CD4-positive, alpha-beta T cell treated with Interleukin-17A for 4 hours (primary cell): ENCODE results near the gene SDHB.
A peak's percentile ranks its signal among the peaks of the same experiment; 100 is the strongest.

Source experiments
- DNase-seq: peaks from one replicate; pipeline ENCODE4 v3.0.0-alpha.2; 2020; ENCODE audit warnings: mixed read lengths

Gene SDHB

GRCh38 chr1:17053685-17054410 is at the start of gene SDHB:
SDHB (minus strand) TSS chr1:17054032; CDS start chr1:17054019, 13 bp downstream.
- peak; percentile 98 for DNase-seq

GRCh38 chr1:17102232-17102631 is 48.4 kb upstream of the SDHB start:
- no peak for DNase-seq

GRCh38 chr1:17101261-17101660 is 47.4 kb upstream of the SDHB start:
- DNase-seq: no peak

GRCh38 chr1:17099616-17100340 is 45.9 kb upstream of the SDHB start:
- DNase-seq: no peak

GRCh38 chr1:17098446-17099317 is 44.9 kb upstream of the SDHB start:
- DNase-seq: no peak

GRCh38 chr1:17097787-17098186 is 44.0 kb upstream of the SDHB start:
- DNase-seq: no peak

- DNase-seq: no peak
These were observed 43.3 kb upstream of the SDHB start for GRCh38 chr1:17097147-17097546.

- DNase-seq: no peak
These were observed 42.8 kb upstream of the SDHB start for GRCh38 chr1:17096584-17096983.

- DNase-seq: no peak
These were observed 41.3 kb upstream of the SDHB start for GRCh38 chr1:17095141-17095540.

- no peak for DNase-seq
These were observed 40.8 kb upstream of the SDHB start for GRCh38 chr1:17094664-17095063.

GRCh38 chr1:17093822-17094393 is 40.1 kb upstream of the SDHB start:
- DNase-seq: no peak

GRCh38 chr1:17091252-17091651 is 37.4 kb upstream of the SDHB start:
- DNase-seq: no peak

- no peak for DNase-seq
These were observed 35.7 kb upstream of the SDHB start for GRCh38 chr1:17089506-17089905.

GRCh38 chr1:17086751-17087150 is 32.9 kb upstream of the SDHB start:
- DNase-seq: no peak

GRCh38 chr1:17084787-17085186 is 31.0 kb upstream of the SDHB start:
- no peak for DNase-seq

- no peak for DNase-seq
These were observed 28.9 kb upstream of the SDHB start for GRCh38 chr1:17082761-17083160.

- no peak for DNase-seq
These were observed 27.6 kb upstream of the SDHB start for GRCh38 chr1:17081439-17081838.

GRCh38 chr1:17080880-17081279 is 27.0 kb upstream of the SDHB start:
- DNase-seq: no peak

GRCh38 chr1:17080085-17080759 is 26.4 kb upstream of the SDHB start:
- DNase-seq: no peak

GRCh38 chr1:17078991-17079868 is 25.4 kb upstream of the SDHB start:
- DNase-seq: no peak

- DNase-seq: peak; percentile 13
These were observed 21.8 kb upstream of the SDHB start for GRCh38 chr1:17075470-17076255.
